K562 (cell line): ENCODE results near the gene AFF1. TPM values are rescaled to one million over a fixed set of nuclear protein-coding genes. Genes with fewer than 3 reads are reported as not detected.

Source experiments
- ATAC-seq: fragments of 200-7000 bp; cut with Tn5 transposase; 3 replicates; pipeline ENCODE4 v1.9.1; 2020; ENCODE audit warnings: moderate library complexity
- BruUV-seq: library from RNA; stranded (reverse); fragments of 400-500 nt; replicated peaks from 2 replicates; lab custom pipeline; 2021; lab: Mats Ljungman, UMichigan
- CTCF ChIA-PET: fragments of 300-600 bp; formaldehyde crosslinking; extraction: SDS; loops from one replicate; lab custom pipeline; 2021; ENCODE audit warnings: low intra/inter-chr PET ratio; lab: Yijun Ruan, JAX
- POLR2A ChIA-PET: fragments of 300-600, 350-650 bp; sonication (Branson Sonifier 250); formaldehyde crosslinking; extraction: SDS; loops from one replicate; lab custom pipeline; 2021; ENCODE audit warnings: antibody characterized with exemption, inconsistent platforms; lab: Yijun Ruan, JAX
- DNase-seq, 4 experiments: peaks; one replicate each; pipeline versions ENCODE4 v3.0.0 to v3.0.0-alpha.2; 2011 to 2018; ENCODE audit warnings: low spot score in 3 of 4, mixed read lengths in 3 of 4; ENCODE audit errors: extremely low read depth in 1 of 4
- FAIRE-seq: peaks from 2 replicates; lab custom pipeline; 2011; peaks lifted over from hg19 to GRCh38; lab: Jason Lieb, UNC
- H2AFZ ChIP-seq: 2 replicates; pipeline ENCODE4 v1.6.0; 2011; ENCODE audit warnings: low read depth, low read length, control low read depth, inconsistent platforms
- H3K27ac ChIP-seq: fragments of 200-600 bp; 3 replicates; pipeline ENCODE4 v1.8.0; 2011; ENCODE audit warnings: low read depth, mild to moderate bottlenecking, control low read depth, inconsistent platforms, low read length, moderate library complexity, mixed read lengths; ENCODE audit errors: extremely low read depth
- H3K27me3 ChIP-seq, 2 experiments: fragments of 300-600 bp in 1 of 2; 2 replicates in 1 of 2; 3 replicates in 1 of 2; pipeline versions ENCODE4 v1.6.0 to v1.8.0; 2011; ENCODE audit warnings: inconsistent platforms in 2 of 2, low read length in 2 of 2, mild to moderate bottlenecking in 1 of 2, mixed read lengths in 1 of 2, moderate library complexity in 1 of 2; ENCODE audit not compliant: control insufficient read depth in 2 of 2, insufficient read depth in 2 of 2
- H3K36me3 ChIP-seq: fragments of 300-600 bp; 3 replicates; pipeline ENCODE4 v1.8.0; 2011; ENCODE audit warnings: mild to moderate bottlenecking, low read length, inconsistent platforms; ENCODE audit not compliant: control insufficient read depth, insufficient read depth
- H3K4me1 ChIP-seq, 2 experiments: fragments of 200-600 bp in 1 of 2; replicated peaks in 1 of 2; 2 replicates in 1 of 2; 3 replicates in 1 of 2; pipeline versions ENCODE4 v1.5.1 to v1.8.0; 2011; ENCODE audit warnings: inconsistent platforms in 2 of 2, low read length in 2 of 2, mild to moderate bottlenecking in 1 of 2, mixed read lengths in 1 of 2, moderate library complexity in 1 of 2; ENCODE audit not compliant: control insufficient read depth in 2 of 2, insufficient read depth in 2 of 2
- H3K4me2 ChIP-seq: 2 replicates; pipeline ENCODE4 v1.6.1; 2011; ENCODE audit warnings: low read length, control low read depth, inconsistent platforms, mixed read lengths; ENCODE audit not compliant: insufficient read depth
- H3K4me3 ChIP-seq: fragments of 200-600 bp; sonication (generic), shearing (Covaris generic); 2 replicates; pipeline ENCODE4 v1.5.1; 2016; ENCODE audit warnings: control low read depth, inconsistent platforms
- H3K79me2 ChIP-seq: fragments of 200-600 bp; 3 replicates; pipeline ENCODE4 v1.8.0; 2011; ENCODE audit warnings: low read length, inconsistent platforms; ENCODE audit not compliant: control insufficient read depth, insufficient read depth
- H3K9ac ChIP-seq, 2 experiments: 2 replicates each; pipeline versions ENCODE4 v1.6.0 to v1.6.1; 2011; ENCODE audit warnings: low read depth in 2 of 2, low read length in 2 of 2, control low read depth in 1 of 2, inconsistent platforms in 1 of 2, mild to moderate bottlenecking in 1 of 2, mixed read lengths in 1 of 2; ENCODE audit not compliant: insufficient read depth in 1 of 2
- H3K9me1 ChIP-seq: one replicate; pipeline ENCODE4 v1.6.0; 2011; ENCODE audit warnings: inconsistent platforms, mild to moderate bottlenecking, low read length, moderate library complexity; ENCODE audit not compliant: control insufficient read depth, insufficient read depth
- H3K9me3 ChIP-seq: replicated peaks from 2 replicates; pipeline ENCODE4 v1.5.1; 2011; ENCODE audit warnings: low read depth, low read length, inconsistent platforms; ENCODE audit not compliant: control insufficient read depth, insufficient read depth
- H4K20me1 ChIP-seq: replicated peaks from 2 replicates; pipeline ENCODE4 v1.6.1; 2011; ENCODE audit warnings: low read length, inconsistent platforms, mixed read lengths; ENCODE audit not compliant: control insufficient read depth, insufficient read depth
- BRD4 ChIP-seq: fragments of 200-600 bp; sonication (generic); IDR thresholded peaks from 2 replicates; pipeline ENCODE4 v1.6.1; 2017; ENCODE audit warnings: inconsistent platforms
- L3MBTL2 ChIP-seq: fragments of 450-650 bp; IDR thresholded peaks from 2 replicates; pipeline ENCODE4 v1.6.1; 2016; ENCODE audit warnings: mild to moderate bottlenecking, moderate library complexity
- MXI1 ChIP-seq: IDR thresholded peaks from 2 replicates; pipeline ENCODE4 v1.6.1; 2011; ENCODE audit warnings: low read depth, mild to moderate bottlenecking, improper control_type of control experiment, low read length
- NCOA4 ChIP-seq: fragments of 450-650 bp; IDR thresholded peaks from 2 replicates; pipeline ENCODE4 v1.6.1; 2018; ENCODE audit warnings: mild to moderate bottlenecking; ENCODE audit not compliant: partially characterized antibody
- RBM34 ChIP-seq: fragments of 200-400 bp; formaldehyde crosslinking; IDR thresholded peaks from 2 replicates; pipeline ENCODE4 v1.6.1; 2018; ENCODE audit warnings: low read length, borderline replicate concordance; ENCODE audit not compliant: insufficient read depth
- TBP ChIP-seq: optimal IDR thresholded peaks from 2 replicates; pipeline ENCODE3; 2011; ENCODE audit warnings: low read depth, low read length, improper control_type of control experiment
- WGBS: fragments of 100-300 bp; shearing (Covaris generic); methylation state at CpG from one replicate; pipeline ENCODE4 v1.1.6; 2016; ENCODE audit warnings: low coverage, mixed read lengths; ENCODE audit not compliant: insufficient coverage; ENCODE audit errors: missing lambda C conversion rate; 5-methylcytosine and 5-hydroxymethylcytosine counted together
- in situ Hi-C: fragments of 300-500 bp; cut with MboI; formaldehyde crosslinking; loops from 4 replicates; pipeline ENCODE4 v1.15.0; 2018; ENCODE audit warnings: inconsistent platforms, mixed read lengths
- intact Hi-C: fragments of 100-400 bp; cut with micrococcal nuclease; formaldehyde crosslinking; loops from 2 replicates; pipeline ENCODE4 v1.14.2; 2022
- polyA plus RNA-seq, 8 experiments: library from polyadenylated mRNA; depleted of rRNA in 4 of 8; stranded (reverse) in 5 of 8; unstranded in 3 of 8; fragments of >200 nt; fragmentation: Nextera tagmentation in 2 of 8; fragmentation: Illumina TruSeq in 1 of 8; extraction: Ambion mirVana in 2 of 8; extraction: Trizol in 1 of 8; gene quantifications; 2 replicates each; pipeline versions ENCODE4 v1.2.1 to v1.2.3, GENCODE V29; 2011 to 2014; ENCODE audit warnings: inconsistent platforms in 1 of 8, missing spikeins in 1 of 8
- total RNA-seq, 7 experiments: library from RNA; depleted of rRNA in 6 of 7; stranded (reverse); fragments of >200 nt in 6 of 7; fragmentation: Illumina TruSeq in 2 of 7; extraction: Trizol in 2 of 7; gene quantifications; 2 replicates each; pipeline versions ENCODE4 v1.2.1 to v1.2.3, GENCODE V29; 2011 to 2021; ENCODE audit warnings: low replicate concordance in 1 of 7
- TF ChIP-seq, protein P1 (sequence below): sonication (generic); formaldehyde crosslinking; IDR thresholded peaks from 2 replicates; pipeline ENCODE4 v1.4.0; 2020; ENCODE audit warnings: mild to moderate bottlenecking, missing genetic modification reagents
- TF ChIP-seq, protein P2 (sequence below): sonication (generic); formaldehyde crosslinking; IDR thresholded peaks from 2 replicates; pipeline ENCODE4 v1.9.0; 2022; ENCODE audit warnings: mild to moderate bottlenecking, missing genetic modification reagents

AFF1 gene
- total and polyA plus RNA-seq, 9 of the 15 experiments (the other 6 are each of a cell fraction or from before 2014, with no cell fraction given): 4.1 to 47.5 (median 17.2) TPM

DNA sequence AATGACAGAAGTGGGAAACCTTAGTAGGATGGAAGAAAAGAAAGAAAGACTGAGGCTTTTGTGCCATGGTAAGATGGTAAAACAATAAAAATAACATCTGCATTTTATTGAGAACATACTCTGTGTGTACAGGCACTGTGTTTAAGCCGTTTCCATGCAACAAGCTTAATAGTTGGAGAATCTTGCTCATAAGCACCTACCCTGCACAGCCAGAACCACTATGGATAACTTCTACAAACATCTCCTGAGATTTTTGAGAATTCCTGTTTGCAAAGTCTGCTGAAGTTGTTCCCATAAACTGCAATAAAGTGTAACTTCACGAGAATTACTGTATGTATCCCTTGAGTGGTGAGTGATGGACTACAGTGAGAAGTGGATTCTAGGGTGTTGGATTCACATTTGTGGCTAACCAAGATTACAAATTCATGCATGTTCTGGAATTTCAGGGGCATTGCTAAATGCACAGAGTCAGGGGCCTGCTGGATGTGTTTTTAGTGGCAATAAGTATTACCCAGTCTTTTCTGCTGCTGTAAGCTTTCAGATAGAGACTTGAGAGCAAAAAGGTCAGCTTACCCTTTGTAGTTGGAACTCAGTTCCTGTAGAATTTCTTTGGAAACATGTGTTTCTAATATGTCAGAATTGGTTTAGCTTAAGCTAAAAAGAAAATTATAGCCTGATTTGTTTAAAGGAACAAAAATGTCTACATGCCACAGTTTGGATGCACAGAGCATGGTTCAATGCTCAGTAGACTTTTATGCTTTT, 132.5 kb downstream of the AFF1 start:
- Histone ChIP-seq H3K9me1 (no peaks in the 10 kb centered on the region), H3K4me1 (no peaks in the 10 kb centered on the region), H3K79me2 (peaks cover 68% of the 10 kb centered on the region), H3K4me2 (no peak overlapping the region), H3K36me3 (peaks cover 17% of the 10 kb centered on the region; the same call in 2 of the 3 replicates), H4K20me1 (peaks cover 11% of the 10 kb centered on the region; the same call in 1 of the 2 replicates), H2AFZ (no peak overlapping the region), H3K27me3 (no peaks in the 10 kb centered on the region), H3K9ac (no peak overlapping the region), H3K9me3 (no peaks in the 10 kb centered on the region), H3K4me3 (no peak overlapping the region), H3K27ac (no peak overlapping the region)
- DNase-seq (no peak), FAIRE-seq (peak; percentile 42), ATAC-seq (no peak)
- no TSS peak for BruUV-seq
- ChIA-PET POLR2A (interaction anchor here (0.7 kb wide), 1 partner anchor 573 kb away, joined by 3 read pairs; no protein-coding TSS in a partner anchor), CTCF (no interaction called here)
- in situ Hi-C loops (no loop called here), intact Hi-C loops (no loop called here)
- TF ChIP-seq, protein P1, sequence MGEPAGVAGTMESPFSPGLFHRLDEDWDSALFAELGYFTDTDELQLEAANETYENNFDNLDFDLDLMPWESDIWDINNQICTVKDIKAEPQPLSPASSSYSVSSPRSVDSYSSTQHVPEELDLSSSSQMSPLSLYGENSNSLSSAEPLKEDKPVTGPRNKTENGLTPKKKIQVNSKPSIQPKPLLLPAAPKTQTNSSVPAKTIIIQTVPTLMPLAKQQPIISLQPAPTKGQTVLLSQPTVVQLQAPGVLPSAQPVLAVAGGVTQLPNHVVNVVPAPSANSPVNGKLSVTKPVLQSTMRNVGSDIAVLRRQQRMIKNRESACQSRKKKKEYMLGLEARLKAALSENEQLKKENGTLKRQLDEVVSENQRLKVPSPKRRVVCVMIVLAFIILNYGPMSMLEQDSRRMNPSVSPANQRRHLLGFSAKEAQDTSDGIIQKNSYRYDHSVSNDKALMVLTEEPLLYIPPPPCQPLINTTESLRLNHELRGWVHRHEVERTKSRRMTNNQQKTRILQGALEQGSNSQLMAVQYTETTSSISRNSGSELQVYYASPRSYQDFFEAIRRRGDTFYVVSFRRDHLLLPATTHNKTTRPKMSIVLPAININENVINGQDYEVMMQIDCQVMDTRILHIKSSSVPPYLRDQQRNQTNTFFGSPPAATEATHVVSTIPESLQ (CRISPR knock-in tag): no peak
- TF ChIP-seq, protein P2, sequence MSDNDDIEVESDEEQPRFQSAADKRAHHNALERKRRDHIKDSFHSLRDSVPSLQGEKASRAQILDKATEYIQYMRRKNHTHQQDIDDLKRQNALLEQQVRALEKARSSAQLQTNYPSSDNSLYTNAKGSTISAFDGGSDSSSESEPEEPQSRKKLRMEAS (CRISPR knock-in tag): no peak
- no peak for TF ChIP-seq BRD4
- no peak for TF ChIP-seq TBP
- TF ChIP-seq RBM34: no peak
- TF ChIP-seq NCOA4: no peak
- no peak for TF ChIP-seq L3MBTL2
- TF ChIP-seq MXI1: no peak
- 75% methylated on average over 2 of the region's 2 CpGs for WGBS
